Fibroblast of the conjunctiva (primary cell): ENCODE data around the gene USP34.
"Not testable (repeated sequence)": the region's sequence is repeated elsewhere in the genome, so short reads cannot be mapped to it uniquely, and the experiment has no call there.

ENCODE experiments used
- DNase-seq: peaks from one replicate; pipeline ENCODE4 v3.0.0-alpha.2; 2010; ENCODE audit warnings: low read depth

USP34 gene

GRCh38 chr2:61423714-61424113, 47.2 kb downstream of the USP34 start:
- DNase-seq: no peak

GRCh38 chr2:61421611-61422010, 49.3 kb downstream of the USP34 start:
- DNase-seq: no peak

GRCh38 chr2:61420991-61421544, 49.8 kb downstream of the USP34 start:
- DNase-seq: no peak

- peak; percentile 5 for DNase-seq
Observed at GRCh38 chr2:61419570-61419969, 51.3 kb downstream of the USP34 start.

- DNase-seq: no peak
Observed at GRCh38 chr2:61419129-61419528, 51.8 kb downstream of the USP34 start.

- no peak for DNase-seq
Observed at GRCh38 chr2:61416871-61417645, 53.8 kb downstream of the USP34 start.

- no peak for DNase-seq
Observed at GRCh38 chr2:61415265-61415664, 55.6 kb downstream of the USP34 start.

GRCh38 chr2:61414674-61415073, 56.2 kb downstream of the USP34 start:
- DNase-seq: no peak

GRCh38 chr2:61411109-61411508, 59.8 kb downstream of the USP34 start:
- DNase-seq: no peak

- no peak for DNase-seq
Observed at GRCh38 chr2:61410185-61410584, 60.7 kb downstream of the USP34 start.

GRCh38 chr2:61405813-61406212, 65.1 kb downstream of the USP34 start:
- DNase-seq: no peak

GRCh38 chr2:61404438-61404837, 66.4 kb downstream of the USP34 start:
- DNase-seq: no peak

GRCh38 chr2:61398413-61398812, 72.5 kb downstream of the USP34 start:
- DNase-seq: no peak

- no peak for DNase-seq
Observed at GRCh38 chr2:61396005-61396404, 74.9 kb downstream of the USP34 start.

GRCh38 chr2:61387588-61387987, 83.3 kb downstream of the USP34 start:
- not testable (repeated sequence) for DNase-seq

GRCh38 chr2:61380882-61381197, 90.0 kb downstream of the USP34 start:
- not testable (repeated sequence) for DNase-seq

GRCh38 chr2:61380056-61380881, 90.6 kb downstream of the USP34 start:
- DNase-seq: no peak

- no peak for DNase-seq
Observed at GRCh38 chr2:61379521-61379920, 91.4 kb downstream of the USP34 start.

GRCh38 chr2:61378281-61378680, 92.6 kb downstream of the USP34 start:
- DNase-seq: no peak

GRCh38 chr2:61377046-61377445, 93.8 kb downstream of the USP34 start:
- no peak for DNase-seq

GRCh38 chr2:61376211-61376610, 94.7 kb downstream of the USP34 start:
- DNase-seq: no peak

- DNase-seq: no peak
Observed at GRCh38 chr2:61371027-61371426, 99.9 kb downstream of the USP34 start.
